ENCODE data around the gene GAS2.

DNA sequence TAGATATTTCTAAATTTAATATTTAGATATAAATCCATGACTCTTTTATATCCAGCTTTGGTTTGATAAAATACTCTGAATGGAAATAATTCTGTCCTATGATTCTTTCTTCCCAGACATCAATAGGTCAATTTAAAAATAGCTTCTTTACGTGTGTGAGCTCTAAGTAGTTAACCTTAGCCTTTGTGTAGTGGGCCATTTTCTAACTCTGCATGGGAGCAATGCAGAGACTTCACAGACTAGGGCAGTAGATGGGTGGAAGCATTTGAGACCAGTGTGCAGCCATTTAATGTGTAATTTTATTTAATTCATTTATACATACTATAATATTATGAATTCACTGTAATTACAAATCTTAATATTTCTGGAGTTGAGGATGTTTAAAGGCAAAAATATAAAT is 23.8 kb downstream of the GAS2 start:
- TF ChIP-seq POLR2A (conservative IDR thresholded peaks at IDR 0.05) (no peak), E2F3 (CRISPR knock-in tag; IDR thresholded peaks at IDR 0.05) (no peak), FOXA1 (IDR thresholded peaks at IDR 0.05; ENCODE audit: borderline replicate concordance) (no peak), CREB1 (IDR thresholded peaks at IDR 0.05) (no peak), CREB1 (CRISPR knock-in tag; IDR thresholded peaks at IDR 0.05) (no peak)
- TF ChIP-seq, protein P1, sequence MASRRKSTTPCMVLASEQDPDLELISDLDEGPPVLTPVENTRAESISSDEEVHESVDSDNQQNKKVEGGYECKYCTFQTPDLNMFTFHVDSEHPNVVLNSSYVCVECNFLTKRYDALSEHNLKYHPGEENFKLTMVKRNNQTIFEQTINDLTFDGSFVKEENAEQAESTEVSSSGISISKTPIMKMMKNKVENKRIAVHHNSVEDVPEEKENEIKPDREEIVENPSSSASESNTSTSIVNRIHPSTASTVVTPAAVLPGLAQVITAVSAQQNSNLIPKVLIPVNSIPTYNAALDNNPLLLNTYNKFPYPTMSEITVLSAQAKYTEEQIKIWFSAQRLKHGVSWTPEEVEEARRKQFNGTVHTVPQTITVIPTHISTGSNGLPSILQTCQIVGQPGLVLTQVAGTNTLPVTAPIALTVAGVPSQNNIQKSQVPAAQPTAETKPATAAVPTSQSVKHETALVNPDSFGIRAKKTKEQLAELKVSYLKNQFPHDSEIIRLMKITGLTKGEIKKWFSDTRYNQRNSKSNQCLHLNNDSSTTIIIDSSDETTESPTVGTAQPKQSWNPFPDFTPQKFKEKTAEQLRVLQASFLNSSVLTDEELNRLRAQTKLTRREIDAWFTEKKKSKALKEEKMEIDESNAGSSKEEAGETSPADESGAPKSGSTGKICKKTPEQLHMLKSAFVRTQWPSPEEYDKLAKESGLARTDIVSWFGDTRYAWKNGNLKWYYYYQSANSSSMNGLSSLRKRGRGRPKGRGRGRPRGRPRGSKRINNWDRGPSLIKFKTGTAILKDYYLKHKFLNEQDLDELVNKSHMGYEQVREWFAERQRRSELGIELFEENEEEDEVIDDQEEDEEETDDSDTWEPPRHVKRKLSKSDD (conservative IDR thresholded peaks at IDR 0.05; ENCODE audit: low read length): no peak

Measured in K562 (cell line).